IPS-15b (cell line): ENCODE results near the gene SUN1.
"Not testable (repeated sequence)": the region's sequence is repeated elsewhere in the genome, so short reads cannot be mapped to it uniquely, and the experiment has no call there.

Experiments
- H3K27me3 ChIP-seq: one replicate; pipeline ENCODE4 v1.6.1; 2013; ENCODE audit warnings: low read length; ENCODE audit not compliant: control insufficient read depth, insufficient read depth
- H3K36me3 ChIP-seq: one replicate; pipeline ENCODE4 v1.6.1; 2013; ENCODE audit warnings: low read length; ENCODE audit not compliant: control insufficient read depth, insufficient read depth
- H3K4me1 ChIP-seq: one replicate; pipeline ENCODE4 v1.6.1; 2013; ENCODE audit warnings: mild to moderate bottlenecking, low read length; ENCODE audit not compliant: control insufficient read depth, insufficient read depth
- H3K4me3 ChIP-seq: one replicate; pipeline ENCODE4 v1.5.1; 2013; ENCODE audit warnings: low read depth, low read length
- H3K9ac ChIP-seq: one replicate; pipeline ENCODE4 v1.6.1; 2013; ENCODE audit warnings: low read depth, mild to moderate bottlenecking, low read length
- H3K9me3 ChIP-seq: one replicate; pipeline ENCODE4 v1.6.1; 2013; ENCODE audit warnings: mild to moderate bottlenecking, low read length; ENCODE audit not compliant: control insufficient read depth, insufficient read depth

SUN1 gene

GRCh38 chr7:919924-920341, 87.7 kb downstream of the SUN1 start:
- Histone ChIP-seq H3K27me3 (no peaks in the 10 kb centered on the region), H3K4me1 (no peaks in the 10 kb centered on the region), H3K4me3 (no peak overlapping the region), H3K36me3 (no peaks in the 10 kb centered on the region), H3K9me3 (no peaks in the 10 kb centered on the region), H3K9ac (no peak overlapping the region)

GRCh38 chr7:920351-921070, 88.2 kb downstream of the SUN1 start:
- no peak overlapping the region for H3K4me3 ChIP-seq
- no peak overlapping the region for H3K9ac ChIP-seq
- H3K27me3 ChIP-seq = no peaks in the 10 kb centered on the region
- no peaks in the 10 kb centered on the region for H3K9me3 ChIP-seq
- H3K4me1 ChIP-seq = no peaks in the 10 kb centered on the region
- H3K36me3 ChIP-seq = no peaks in the 10 kb centered on the region

GRCh38 chr7:921071-921461, 88.8 kb downstream of the SUN1 start:
- H3K9ac ChIP-seq = no peak overlapping the region
- no peaks in the 10 kb centered on the region for H3K27me3 ChIP-seq
- no peaks in the 10 kb centered on the region for H3K4me1 ChIP-seq
- H3K9me3 ChIP-seq = no peaks in the 10 kb centered on the region
- H3K36me3 ChIP-seq = no peaks in the 10 kb centered on the region
- no peak overlapping the region for H3K4me3 ChIP-seq

GRCh38 chr7:921581-922333, 89.5 kb downstream of the SUN1 start:
- Histone ChIP-seq H3K36me3 (no peaks in the 10 kb centered on the region), H3K4me1 (no peaks in the 10 kb centered on the region), H3K9ac (no peak overlapping the region), H3K4me3 (no peak overlapping the region), H3K9me3 (no peaks in the 10 kb centered on the region), H3K27me3 (no peaks in the 10 kb centered on the region)

GRCh38 chr7:922334-923107, 90.2 kb downstream of the SUN1 start:
- H3K9me3 ChIP-seq = no peaks in the 10 kb centered on the region
- H3K27me3 ChIP-seq = no peaks in the 10 kb centered on the region
- H3K4me3 ChIP-seq = no peak overlapping the region
- H3K9ac ChIP-seq = no peak overlapping the region
- H3K36me3 ChIP-seq = no peaks in the 10 kb centered on the region
- H3K4me1 ChIP-seq = no peaks in the 10 kb centered on the region

GRCh38 chr7:923108-924041, 91.1 kb downstream of the SUN1 start:
- no peaks in the 10 kb centered on the region for H3K27me3 ChIP-seq
- H3K9ac ChIP-seq = no peak overlapping the region
- no peaks in the 10 kb centered on the region for H3K4me1 ChIP-seq
- no peak overlapping the region for H3K4me3 ChIP-seq
- no peaks in the 10 kb centered on the region for H3K9me3 ChIP-seq
- no peaks in the 10 kb centered on the region for H3K36me3 ChIP-seq

- H3K4me1 ChIP-seq, H3K9ac ChIP-seq, H3K9me3 ChIP-seq, H3K4me3 ChIP-seq, H3K36me3 ChIP-seq, H3K27me3 ChIP-seq: not testable (repeated sequence)
Observed at GRCh38 chr7:924042-924441, 91.8 kb downstream of the SUN1 start.
